SU-DHL-6 (cell line): ENCODE results near the gene SPATA16.

ENCODE experiments used
- H2AFZ ChIP-seq: fragments of 200-600 bp; sonication (generic); 2 replicates; pipeline ENCODE4 v1.6.1; 2014; ENCODE audit warnings: low read depth, mild to moderate bottlenecking, moderate library complexity, mixed read lengths, antibody characterized with exemption, low read length; ENCODE audit not compliant: severe bottlenecking
- H3F3A ChIP-seq: fragments of 200-600 bp; shearing (Covaris generic); 2 replicates; pipeline ENCODE4 v1.6.0; 2016; ENCODE audit warnings: antibody characterized with exemption, mild to moderate bottlenecking; ENCODE audit not compliant: insufficient read depth
- H3K27ac ChIP-seq: fragments of 200-600 bp; sonication (generic); 2 replicates; pipeline ENCODE4 v1.5.1; 2016; ENCODE audit warnings: low read depth, mild to moderate bottlenecking, low read length, moderate library complexity, mixed read lengths
- H3K27me3 ChIP-seq: fragments of 200-600 bp; sonication (generic), shearing (Covaris generic); 2 replicates; pipeline ENCODE4 v1.6.0; 2014; ENCODE audit warnings: mild to moderate bottlenecking, low read length
- H3K36me3 ChIP-seq: fragments of 200-600 bp; sonication (generic); 2 replicates; pipeline ENCODE4 v1.6.1; 2014; ENCODE audit warnings: mild to moderate bottlenecking, low read length, mixed read lengths
- H3K4me2 ChIP-seq: fragments of 300-600, 200-600 bp; shearing (Covaris generic), sonication (generic); 2 replicates; pipeline ENCODE4 v1.6.0; 2014; ENCODE audit warnings: low read length, low read depth, mild to moderate bottlenecking; ENCODE audit not compliant: poor library complexity, severe bottlenecking
- H3K4me3 ChIP-seq: fragments of 200-600 bp; sonication (generic); 2 replicates; pipeline ENCODE4 v1.5.1; 2014; ENCODE audit warnings: antibody characterized with exemption, low read length, mild to moderate bottlenecking, mixed read lengths; ENCODE audit not compliant: insufficient read depth, poor library complexity, severe bottlenecking
- H3K79me2 ChIP-seq: fragments of 200-600 bp; sonication (generic); 2 replicates; pipeline ENCODE4 v1.6.1; 2014; ENCODE audit warnings: mild to moderate bottlenecking, low read length, moderate library complexity; ENCODE audit not compliant: insufficient read depth
- H3K9ac ChIP-seq: fragments of 200-600 bp; sonication (generic); 2 replicates; pipeline ENCODE4 v1.7.0; 2014; ENCODE audit warnings: mild to moderate bottlenecking, low read length
- H3K9me2 ChIP-seq: fragments of 200-600 bp; sonication (generic); replicated peaks from 2 replicates; pipeline ENCODE4 v1.6.1; 2014; ENCODE audit warnings: low read length; ENCODE audit not compliant: insufficient read depth
- H3K9me3 ChIP-seq: fragments of 200-600 bp; sonication (generic); 2 replicates; pipeline ENCODE4 v1.6.1; 2014; ENCODE audit warnings: low read length, mixed read lengths; ENCODE audit not compliant: insufficient read depth
- H4K20me1 ChIP-seq: fragments of 200-600 bp; sonication (generic); 2 replicates; pipeline ENCODE4 v1.6.1; 2014; ENCODE audit warnings: low read depth, mild to moderate bottlenecking, antibody characterized with exemption, low read length, moderate library complexity, mixed read lengths
- EZH2phosphoT487 ChIP-seq: fragments of 200-600 bp; sonication (generic), shearing (Covaris generic); conservative IDR thresholded peaks from 2 replicates; pipeline ENCODE4 v1.6.1; 2018; ENCODE audit warnings: mild to moderate bottlenecking, antibody characterized with exemption, low read length, moderate library complexity, mixed read lengths
- TF ChIP-seq, protein P1 (sequence below): fragments of 200-600 bp; sonication (generic); IDR thresholded peaks from one replicate; pipeline ENCODE4 v1.5.1; 2017; ENCODE audit warnings: antibody characterized with exemption, mild to moderate bottlenecking, low read length, moderate library complexity; ENCODE audit not compliant: insufficient read depth, poor library complexity, severe bottlenecking

The SPATA16 gene

DNA sequence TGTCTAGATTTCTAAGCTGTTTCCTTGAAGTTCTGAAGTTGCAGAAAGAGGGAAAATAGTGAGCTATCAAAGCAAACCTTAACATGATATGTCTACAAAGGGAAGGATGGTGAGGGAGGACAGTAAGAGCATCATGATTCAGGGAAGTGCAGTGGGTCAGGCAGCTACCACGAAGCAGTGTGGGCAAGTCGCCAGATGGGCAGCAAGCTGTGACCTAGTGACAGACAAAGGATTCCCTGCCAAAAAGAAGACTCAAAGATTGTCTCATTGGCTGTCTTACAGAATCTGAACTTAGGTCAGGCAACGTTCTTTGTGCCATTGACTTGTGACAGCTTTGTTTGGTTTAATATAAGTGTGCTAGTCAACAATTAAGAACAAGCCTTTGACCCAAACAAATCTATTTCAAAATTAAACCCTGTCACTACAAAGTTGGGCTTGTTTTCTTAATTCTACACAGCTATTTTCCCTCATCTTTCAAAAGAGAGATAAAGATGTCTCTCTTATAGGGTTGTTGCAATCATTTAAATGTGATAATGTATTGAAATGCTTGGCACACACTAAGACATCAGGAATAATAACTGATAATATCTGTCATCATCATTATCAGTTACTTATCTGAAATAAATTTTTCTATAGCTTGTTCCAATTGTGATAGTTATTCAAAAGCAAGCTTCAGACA lies 237.3 kb downstream of the SPATA16 start:
- no peak overlapping the region for H2AFZ ChIP-seq

DNA sequence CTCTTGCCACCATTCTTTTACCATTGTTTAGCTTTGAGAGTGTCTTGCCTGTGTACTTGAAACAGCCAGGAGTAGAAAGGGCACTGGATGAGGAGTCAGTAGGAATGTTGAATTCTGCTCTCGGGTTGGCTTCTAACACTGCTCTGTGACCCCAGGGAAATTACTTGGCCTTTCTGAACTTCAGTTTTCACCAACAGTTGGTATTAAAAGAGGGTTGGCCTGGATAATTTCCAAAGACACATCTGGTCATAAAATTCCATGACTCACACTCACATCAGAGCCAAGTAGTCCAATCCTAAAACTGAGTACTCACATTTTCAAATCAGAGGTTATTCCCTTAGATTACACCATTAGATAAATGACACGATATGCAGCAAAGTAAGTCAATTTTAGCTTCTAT lies 248.9 kb downstream of the SPATA16 start:
- no peak overlapping the region for H3K4me3 ChIP-seq
- H3K27ac ChIP-seq: no peak overlapping the region
- no peaks in the 10 kb centered on the region for H4K20me1 ChIP-seq
- H3F3A ChIP-seq: no peaks in the 10 kb centered on the region
- H3K9me3 ChIP-seq: no peaks in the 10 kb centered on the region
- no peaks in the 10 kb centered on the region for H3K36me3 ChIP-seq
- no peaks in the 10 kb centered on the region for H3K27me3 ChIP-seq
- H3K9ac ChIP-seq: no peak overlapping the region
- H2AFZ ChIP-seq: no peak overlapping the region
- H3K4me2 ChIP-seq: no peak overlapping the region
- TF ChIP-seq, protein P1, sequence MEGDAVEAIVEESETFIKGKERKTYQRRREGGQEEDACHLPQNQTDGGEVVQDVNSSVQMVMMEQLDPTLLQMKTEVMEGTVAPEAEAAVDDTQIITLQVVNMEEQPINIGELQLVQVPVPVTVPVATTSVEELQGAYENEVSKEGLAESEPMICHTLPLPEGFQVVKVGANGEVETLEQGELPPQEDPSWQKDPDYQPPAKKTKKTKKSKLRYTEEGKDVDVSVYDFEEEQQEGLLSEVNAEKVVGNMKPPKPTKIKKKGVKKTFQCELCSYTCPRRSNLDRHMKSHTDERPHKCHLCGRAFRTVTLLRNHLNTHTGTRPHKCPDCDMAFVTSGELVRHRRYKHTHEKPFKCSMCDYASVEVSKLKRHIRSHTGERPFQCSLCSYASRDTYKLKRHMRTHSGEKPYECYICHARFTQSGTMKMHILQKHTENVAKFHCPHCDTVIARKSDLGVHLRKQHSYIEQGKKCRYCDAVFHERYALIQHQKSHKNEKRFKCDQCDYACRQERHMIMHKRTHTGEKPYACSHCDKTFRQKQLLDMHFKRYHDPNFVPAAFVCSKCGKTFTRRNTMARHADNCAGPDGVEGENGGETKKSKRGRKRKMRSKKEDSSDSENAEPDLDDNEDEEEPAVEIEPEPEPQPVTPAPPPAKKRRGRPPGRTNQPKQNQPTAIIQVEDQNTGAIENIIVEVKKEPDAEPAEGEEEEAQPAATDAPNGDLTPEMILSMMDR: no peak
- TF ChIP-seq EZH2phosphoT487: no peak
- H3K9me2 ChIP-seq: no peaks in the 10 kb centered on the region
- H3K79me2 ChIP-seq: no peaks in the 10 kb centered on the region

More for the DNA sequence above, 237.3 kb downstream of the SPATA16 start:
- Histone ChIP-seq H3K9ac (no peak overlapping the region), H3K4me3 (no peak overlapping the region), H3K27ac (no peak overlapping the region), H3K79me2 (no peaks in the 10 kb centered on the region), H3K4me2 (no peak overlapping the region), H3K9me2 (no peaks in the 10 kb centered on the region), H4K20me1 (no peaks in the 10 kb centered on the region), H3K9me3 (no peaks in the 10 kb centered on the region), H3F3A (no peaks in the 10 kb centered on the region), H3K27me3 (no peaks in the 10 kb centered on the region), H3K36me3 (no peaks in the 10 kb centered on the region)
- TF ChIP-seq, protein P1: no peak
- TF ChIP-seq EZH2phosphoT487: no peak

DNA sequence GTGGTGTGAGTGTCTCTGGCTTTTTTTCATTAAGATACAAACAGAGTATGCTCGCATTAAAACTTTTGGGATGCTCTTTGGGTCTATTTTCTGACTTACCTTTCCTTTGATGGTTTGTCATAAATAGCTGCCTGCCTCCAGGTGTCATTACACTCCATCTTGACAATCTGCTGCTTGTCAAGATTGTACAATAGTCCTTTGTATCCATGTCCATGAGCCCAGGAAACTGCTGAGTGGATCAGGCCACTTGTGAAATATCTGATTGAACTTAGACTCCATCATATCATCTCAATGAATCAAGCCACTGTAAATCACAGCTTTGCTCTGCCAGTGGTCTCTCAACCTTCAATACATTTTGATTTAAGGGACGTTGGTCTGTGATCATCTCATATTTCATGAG lies 255.3 kb downstream of the SPATA16 start:
- H3K36me3 ChIP-seq: no peaks in the 10 kb centered on the region
- no peaks in the 10 kb centered on the region for H3K79me2 ChIP-seq
- H3K27ac ChIP-seq: no peak overlapping the region
- H3K9me3 ChIP-seq: no peaks in the 10 kb centered on the region
- H3K4me2 ChIP-seq: no peak overlapping the region
- no peaks in the 10 kb centered on the region for H3F3A ChIP-seq
- no peaks in the 10 kb centered on the region for H3K27me3 ChIP-seq
- no peak overlapping the region for H3K4me3 ChIP-seq
- no peaks in the 10 kb centered on the region for H4K20me1 ChIP-seq
- H3K9me2 ChIP-seq: no peaks in the 10 kb centered on the region
- no peak overlapping the region for H2AFZ ChIP-seq
- TF ChIP-seq, protein P1: no peak
- TF ChIP-seq EZH2phosphoT487: no peak
- H3K9ac ChIP-seq: no peak overlapping the region
